Thymus (tissue), 14 donors: Measurements from ENCODE around the gene ARPC4. TPM values are rescaled to one million over a fixed set of nuclear protein-coding genes. Genes with fewer than 3 reads are reported as not detected.

Experiments
- DNase-seq, 9 donors: peaks; one replicate each; pipeline ENCODE4 v3.0.0-alpha.2; 2013; ENCODE audit warnings: low spot score in 9 of 9, low read depth in 6 of 9, missing footprints in 1 of 9
- H3K27ac ChIP-seq, 2 donors: one replicate each; pipeline ENCODE4 v1.5.1; 2013; ENCODE audit warnings: control low read depth in 1 of 2, low read depth in 1 of 2, low read length in 1 of 2, mild to moderate bottlenecking in 1 of 2, moderate library complexity in 1 of 2
- H3K27me3 ChIP-seq, 2 donors: one replicate each; pipeline ENCODE4 v1.5.1; 2013; ENCODE audit warnings: low read length in 1 of 2; ENCODE audit not compliant: control insufficient read depth in 2 of 2, insufficient read depth in 1 of 2
- H3K36me3 ChIP-seq, 2 donors: one replicate each; pipeline ENCODE4 v1.5.1; 2013; ENCODE audit warnings: low read length in 1 of 2, mild to moderate bottlenecking in 1 of 2, moderate library complexity in 1 of 2; ENCODE audit not compliant: control insufficient read depth in 2 of 2, insufficient read depth in 2 of 2
- H3K4me1 ChIP-seq, 2 donors: one replicate each; pipeline ENCODE4 v1.5.1; 2013; ENCODE audit warnings: low read length in 2 of 2; ENCODE audit not compliant: control insufficient read depth in 2 of 2, insufficient read depth in 2 of 2
- H3K4me3 ChIP-seq, 2 donors: one replicate each; pipeline ENCODE4 v1.5.1; 2013; ENCODE audit warnings: low read length in 2 of 2, control low read depth in 1 of 2, mild to moderate bottlenecking in 1 of 2
- H3K9me3 ChIP-seq, 2 donors: one replicate each; pipeline ENCODE4 v1.5.1; 2013; ENCODE audit warnings: low read length in 1 of 2, mild to moderate bottlenecking in 1 of 2; ENCODE audit not compliant: control insufficient read depth in 2 of 2, insufficient read depth in 1 of 2
- WGBS: extraction: QIAGEN DNeasy Blood & Tissue Kit; methylation state at CpG from one replicate; pipeline ENCODE4 v1.1.7; 2013; 5-methylcytosine and 5-hydroxymethylcytosine counted together
- long read RNA-seq, 10 donors: transcript quantifications; one replicate each; lab custom pipeline, GENCODE V29; 2026
- polyA plus RNA-seq: library from polyadenylated mRNA; stranded (reverse); fragments of 200-250 nt; gene quantifications from one replicate; pipeline ENCODE4 v1.2.3, GENCODE V29; 2013
- total RNA-seq: library from RNA; stranded (reverse); fragments of 120-200 nt; gene quantifications from one replicate; pipeline ENCODE4 v1.2.4, GENCODE V29; 2013
- donor health status: healthy.

The ARPC4 gene
- total RNA-seq (187 TPM), polyA plus RNA-seq (106 TPM)
- long read RNA-seq, donor 1, partial matches to known transcripts: 0 of 3 reads
- long read RNA-seq, donor 1, other reads (novel, unspliced or antisense): 0 of 3 reads
- long read RNA-seq, donor 2, transcript ARPC4-201 (6 exons, 2,582 nt): major isoform, 73 of 102 reads
- long read RNA-seq, donor 2, partial matches to known transcripts: 21 of 102 reads
- long read RNA-seq, donor 2, other reads (novel, unspliced or antisense): 0 of 102 reads
- long read RNA-seq, donor 3, transcript ARPC4-201 (6 exons, 2,582 nt): major isoform, 110 of 144 reads
- long read RNA-seq, donor 3, transcript ARPC4-208 (6 exons, 942 nt): minor isoform, 8 of 144 reads
- long read RNA-seq, donor 3, partial matches to known transcripts: 22 of 144 reads
- long read RNA-seq, donor 3, other reads (novel, unspliced or antisense): 0 of 144 reads
- long read RNA-seq, donor 4, transcript ARPC4-201 (6 exons, 2,582 nt): major isoform, 45 of 145 reads
- long read RNA-seq, donor 4, partial matches to known transcripts: 94 of 145 reads
- long read RNA-seq, donor 4, other reads (novel, unspliced or antisense): 0 of 145 reads
- long read RNA-seq, donor 5, transcript ARPC4-201 (6 exons, 2,582 nt): major isoform, 119 of 289 reads
- long read RNA-seq, donor 5, partial matches to known transcripts: 162 of 289 reads
- long read RNA-seq, donor 5, other reads (novel, unspliced or antisense): 0 of 289 reads
- long read RNA-seq, donor 6, transcript ARPC4-201 (6 exons, 2,582 nt): major isoform, 41 of 44 reads
- long read RNA-seq, donor 6, partial matches to known transcripts: 0 of 44 reads
- long read RNA-seq, donor 6, other reads (novel, unspliced or antisense): 0 of 44 reads
- long read RNA-seq, donor 7, transcript ARPC4-201 (6 exons, 2,582 nt): major isoform, 59 of 179 reads
- long read RNA-seq, donor 7, partial matches to known transcripts: 119 of 179 reads
- long read RNA-seq, donor 7, other reads (novel, unspliced or antisense): 0 of 179 reads
- long read RNA-seq, donor 8, transcript ARPC4-201 (6 exons, 2,582 nt): major isoform, 28 of 39 reads
- long read RNA-seq, donor 8, partial matches to known transcripts: 6 of 39 reads
- long read RNA-seq, donor 8, other reads (novel, unspliced or antisense): 0 of 39 reads
- long read RNA-seq, donor 9, transcript ARPC4-201 (6 exons, 2,582 nt): major isoform, 33 of 46 reads
- long read RNA-seq, donor 9, partial matches to known transcripts: 7 of 46 reads
- long read RNA-seq, donor 9, other reads (novel, unspliced or antisense): 0 of 46 reads
- long read RNA-seq, donor 10, transcript ARPC4-201 (6 exons, 2,582 nt): major isoform, 62 of 74 reads
- long read RNA-seq, donor 10, partial matches to known transcripts: 10 of 74 reads
- long read RNA-seq, donor 10, other reads (novel, unspliced or antisense): 0 of 74 reads

GRCh38 chr3:9792405-9793160 lies at the start of gene ARPC4, which contains the start of gene TADA3:
ARPC4 (plus strand) TSS chr3:9793082; CDS start chr3:9793122, 40 bp downstream.
TADA3 (minus strand) TSS chr3:9792473; CDS start chr3:9791466, 1,007 bp downstream.
- under 1% methylated on average over 65 of the region's 65 CpGs for WGBS
- Histone ChIP-seq H3K4me1 (peaks cover 15 to 29% of the 10 kb centered on the region in 2 donors), H3K36me3 (peaks cover 32 to 34% of the 10 kb centered on the region in 2 donors), H3K27me3 (no peaks in the 10 kb centered on the region), H3K4me3 (peak within 1 kb of the TSS; percentile 82 to 91), H3K27ac (peak within 1 kb of the TSS; percentile 89 to 99), H3K9me3 (peaks cover 0 to 1% of the 10 kb centered on the region in 2 donors)
- DNase-seq: peak; percentile 88 to 98 (median 95)

DNA sequence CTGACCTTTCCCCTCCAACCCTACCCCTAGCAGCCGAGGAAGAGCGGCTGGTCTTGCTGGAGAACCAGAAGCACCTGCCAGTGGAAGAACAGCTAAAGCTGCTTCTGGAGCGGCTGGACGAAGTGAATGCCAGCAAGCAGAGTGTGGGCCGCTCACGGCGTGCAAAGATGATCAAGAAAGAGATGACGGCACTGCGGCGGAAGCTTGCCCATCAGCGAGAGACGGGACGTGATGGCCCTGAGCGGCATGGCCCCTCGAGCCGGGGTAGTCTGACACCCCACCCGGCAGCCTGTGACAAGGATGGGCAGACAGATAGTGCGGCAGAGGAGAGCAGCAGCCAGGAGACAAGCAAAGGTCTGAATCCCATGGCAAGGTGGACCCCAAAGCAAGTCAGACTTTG lies 49.3 kb upstream of the ARPC4 start:
- Histone ChIP-seq H3K4me3 (no peak overlapping the region), H3K36me3 (peaks cover 96 to 100% of the 10 kb centered on the region in 2 donors), H3K4me1 (no peaks in the 10 kb centered on the region), H3K27ac (no peak overlapping the region), H3K9me3 (no peaks in the 10 kb centered on the region), H3K27me3 (no peaks in the 10 kb centered on the region)
- 98% methylated on average over 18 of the region's 18 CpGs for WGBS
- no peak for DNase-seq

GRCh38 chr3:9744162-9744561 lies 48.7 kb upstream of the ARPC4 start:
- H3K9me3 ChIP-seq: no peaks in the 10 kb centered on the region
- H3K36me3 ChIP-seq: peaks cover 89 to 94% of the 10 kb centered on the region in 2 donors
- DNase-seq: no peak
- H3K27ac ChIP-seq: no peak overlapping the region
- H3K27me3 ChIP-seq: no peaks in the 10 kb centered on the region
- no peak overlapping the region for H3K4me3 ChIP-seq
- 98% methylated on average over 13 of the region's 13 CpGs for WGBS
- peaks cover 3% of the 10 kb centered on the region in 2 donors for H3K4me1 ChIP-seq

DNA sequence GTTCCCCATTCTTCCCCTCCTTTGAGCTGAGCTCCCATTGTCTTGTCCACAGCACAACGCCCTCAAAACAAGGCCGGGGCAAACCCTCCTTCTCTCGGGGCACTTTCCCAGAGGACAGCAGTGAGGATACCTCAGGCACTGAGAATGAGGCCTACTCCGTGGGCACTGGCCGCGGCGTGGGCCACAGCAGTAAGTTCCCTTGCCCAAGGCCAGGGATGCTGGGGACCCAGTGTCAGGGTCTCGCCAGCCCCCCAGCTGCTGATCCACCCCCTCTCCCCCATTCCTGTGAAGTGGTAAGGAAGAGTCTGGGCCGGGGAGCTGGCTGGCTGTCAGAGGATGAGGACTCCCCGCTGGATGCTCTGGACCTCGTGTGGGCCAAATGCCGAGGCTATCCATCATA lies 47.4 kb upstream of the ARPC4 start:
- no peak for DNase-seq
- no peak overlapping the region for H3K27ac ChIP-seq
- peaks cover 5 to 9% of the 10 kb centered on the region in 2 donors for H3K4me1 ChIP-seq
- H3K9me3 ChIP-seq: no peaks in the 10 kb centered on the region
- no peak overlapping the region for H3K4me3 ChIP-seq
- WGBS: 98% methylated on average over 12 of the region's 12 CpGs
- peaks cover 76 to 81% of the 10 kb centered on the region in 2 donors for H3K36me3 ChIP-seq
- H3K27me3 ChIP-seq: no peaks in the 10 kb centered on the region

- Histone ChIP-seq H3K27ac (no peak overlapping the region), H3K9me3 (no peaks in the 10 kb centered on the region), H3K36me3 (peaks cover 68 to 75% of the 10 kb centered on the region in 2 donors), H3K4me1 (peaks cover 10 to 16% of the 10 kb centered on the region in 2 donors), H3K27me3 (no peaks in the 10 kb centered on the region), H3K4me3 (no peak overlapping the region)
- 95% methylated on average over 5 of the region's 5 CpGs for WGBS
- DNase-seq: no peak
These were observed 46.6 kb upstream of the ARPC4 start for GRCh38 chr3:9746330-9746729.

- Histone ChIP-seq H3K4me3 (no peak overlapping the region), H3K27ac (no peak overlapping the region), H3K27me3 (no peaks in the 10 kb centered on the region), H3K36me3 (peaks cover 64 to 74% of the 10 kb centered on the region in 2 donors), H3K9me3 (no peaks in the 10 kb centered on the region), H3K4me1 (peaks cover 17 to 22% of the 10 kb centered on the region in 2 donors)
- no peak for DNase-seq
- 97% methylated on average over 8 of the region's 8 CpGs for WGBS
These were observed 45.6 kb upstream of the ARPC4 start for GRCh38 chr3:9747267-9747666.

DNA sequence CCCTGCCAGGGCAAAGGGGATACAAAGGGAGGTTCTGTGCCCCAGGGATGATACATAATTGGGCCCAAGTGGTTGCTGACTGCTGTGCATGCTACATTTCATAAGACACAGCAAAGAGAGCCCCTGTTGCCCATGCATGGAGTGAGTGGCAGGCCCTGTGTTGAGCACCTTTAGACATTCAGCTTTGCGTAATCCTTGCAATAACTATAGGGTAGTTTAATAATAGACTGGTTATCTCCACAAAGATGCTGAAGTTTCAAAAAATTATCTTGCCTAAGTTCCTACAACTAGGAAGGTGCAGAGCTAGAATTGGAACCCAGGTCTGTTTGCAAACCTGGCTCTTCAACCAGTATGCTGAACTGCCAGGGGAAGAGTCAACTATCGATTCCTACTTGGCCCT lies 44.9 kb upstream of the ARPC4 start:
- Histone ChIP-seq H3K9me3 (no peaks in the 10 kb centered on the region), H3K4me1 (peaks cover 17 to 22% of the 10 kb centered on the region in 2 donors), H3K36me3 (peaks cover 60 to 72% of the 10 kb centered on the region in 2 donors), H3K27ac (no peak overlapping the region), H3K4me3 (no peak overlapping the region), H3K27me3 (no peaks in the 10 kb centered on the region)
- 99% methylated on average over 2 of the region's 2 CpGs for WGBS
- DNase-seq: no peak

DNA sequence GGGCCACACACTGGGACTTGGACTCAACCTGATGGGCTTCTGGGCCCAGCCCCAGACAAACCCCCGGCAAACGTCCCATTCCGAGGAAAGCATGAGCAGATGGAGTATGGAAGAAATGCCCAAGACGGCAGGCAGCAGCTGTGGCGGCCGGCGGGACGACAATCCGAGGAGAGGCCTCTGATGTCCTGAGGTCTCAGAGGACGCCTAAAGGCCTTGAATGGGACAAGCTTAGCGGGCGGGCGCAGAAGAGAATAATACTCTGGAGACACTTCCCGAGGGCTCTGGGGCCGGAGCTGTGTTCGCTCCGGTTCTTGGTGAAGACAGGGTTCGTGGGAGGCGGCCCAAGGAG lies 43.6 kb upstream of the ARPC4 start:
- Histone ChIP-seq H3K36me3 (peaks cover 48 to 61% of the 10 kb centered on the region in 2 donors), H3K9me3 (no peaks in the 10 kb centered on the region), H3K27ac (peak overlapping the region; percentile 86 to 90), H3K27me3 (no peaks in the 10 kb centered on the region), H3K4me1 (peaks cover 17 to 23% of the 10 kb centered on the region in 2 donors), H3K4me3 (peak overlapping the region; percentile 63 to 68)
- no peak for DNase-seq
- 29% methylated on average over 19 of the region's 19 CpGs for WGBS
